NOMO-1 (cell line): ENCODE data around the gene LNX2.

Source experiments
- DNase-seq, 2 experiments: peaks; one replicate each; lab custom pipeline; 2025; ENCODE audit not compliant: unreplicated experiment in 2 of 2; lab: John Stamatoyannopoulos, UW

Gene LNX2

DNA sequence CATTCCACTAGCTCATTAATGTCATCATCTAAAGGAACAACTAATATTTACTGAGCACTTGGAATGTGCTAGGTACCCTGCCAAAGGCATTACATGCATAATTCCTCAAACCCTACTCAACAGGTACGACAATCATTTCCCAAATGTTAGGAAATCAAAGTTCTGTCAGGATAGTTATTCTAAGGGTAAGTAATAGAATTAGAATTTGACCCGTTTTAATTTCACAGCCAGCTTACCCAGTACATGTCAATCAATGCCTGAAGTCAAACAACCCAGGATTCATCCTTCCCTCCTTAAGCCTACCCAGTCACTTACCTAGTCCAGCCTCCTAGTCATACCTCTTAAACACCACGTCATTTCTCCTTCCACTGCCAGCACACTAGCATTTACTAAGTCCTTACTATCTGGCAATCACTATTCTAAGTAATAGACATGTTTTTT is 2.4 kb downstream of the LNX2 start:
- DNase-seq, result no peak

DNA sequence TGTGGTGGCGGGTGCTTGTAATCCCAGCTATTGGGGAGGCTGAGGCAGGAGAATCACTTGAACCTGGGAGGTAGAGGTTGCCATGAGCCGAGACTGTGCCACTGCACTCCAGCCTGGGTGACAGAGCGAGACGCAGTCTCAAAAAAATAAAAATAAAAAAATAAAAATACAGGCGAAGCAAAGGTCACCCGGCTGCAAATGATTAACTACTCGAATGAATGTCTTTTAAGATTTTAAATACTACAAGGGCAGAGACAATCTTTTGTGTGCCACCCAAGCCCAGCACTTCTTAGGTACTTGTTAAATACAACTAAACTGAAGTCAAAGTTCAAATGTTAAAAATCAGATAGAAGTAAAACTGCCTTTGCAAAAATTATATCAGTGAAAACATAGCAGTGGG is 6.7 kb downstream of the LNX2 start:
- no peak for DNase-seq

GRCh38 chr13:27607125-27607524 is 13.2 kb downstream of the LNX2 start:
- no peak for DNase-seq

- peak; percentile 45 to 88 for DNase-seq
Measured at GRCh38 chr13:27605610-27606200, 14.6 kb downstream of the LNX2 start.

GRCh38 chr13:27605099-27605498 is 15.2 kb downstream of the LNX2 start:
- DNase-seq, result no peak

DNA sequence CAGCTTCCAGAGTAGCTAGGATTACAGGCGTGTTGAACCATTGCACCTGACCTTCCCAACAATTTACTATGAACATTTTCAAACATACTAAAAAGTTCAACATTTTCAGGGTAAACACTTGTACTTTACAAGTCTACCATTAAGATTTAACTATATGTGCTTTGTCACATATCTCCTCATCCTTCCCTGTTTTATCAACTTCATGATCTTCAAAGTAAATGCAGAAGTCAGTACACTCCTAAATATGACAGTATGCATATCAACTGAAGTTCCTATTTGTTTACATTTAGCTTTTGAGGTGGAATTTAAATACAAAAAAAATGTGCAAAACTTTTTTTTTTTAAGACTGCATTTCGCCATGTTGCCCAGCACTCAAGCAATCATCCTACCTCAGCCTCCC is 18.5 kb downstream of the LNX2 start:
- peak in 1 of 2 experiments; percentile 35 for DNase-seq

GRCh38 chr13:27601208-27601607 is 19.1 kb downstream of the LNX2 start:
- DNase-seq, result peak in 1 of 2 experiments; percentile 50

- DNase-seq, result no peak
Measured at GRCh38 chr13:27600711-27601110, 19.6 kb downstream of the LNX2 start.

DNA sequence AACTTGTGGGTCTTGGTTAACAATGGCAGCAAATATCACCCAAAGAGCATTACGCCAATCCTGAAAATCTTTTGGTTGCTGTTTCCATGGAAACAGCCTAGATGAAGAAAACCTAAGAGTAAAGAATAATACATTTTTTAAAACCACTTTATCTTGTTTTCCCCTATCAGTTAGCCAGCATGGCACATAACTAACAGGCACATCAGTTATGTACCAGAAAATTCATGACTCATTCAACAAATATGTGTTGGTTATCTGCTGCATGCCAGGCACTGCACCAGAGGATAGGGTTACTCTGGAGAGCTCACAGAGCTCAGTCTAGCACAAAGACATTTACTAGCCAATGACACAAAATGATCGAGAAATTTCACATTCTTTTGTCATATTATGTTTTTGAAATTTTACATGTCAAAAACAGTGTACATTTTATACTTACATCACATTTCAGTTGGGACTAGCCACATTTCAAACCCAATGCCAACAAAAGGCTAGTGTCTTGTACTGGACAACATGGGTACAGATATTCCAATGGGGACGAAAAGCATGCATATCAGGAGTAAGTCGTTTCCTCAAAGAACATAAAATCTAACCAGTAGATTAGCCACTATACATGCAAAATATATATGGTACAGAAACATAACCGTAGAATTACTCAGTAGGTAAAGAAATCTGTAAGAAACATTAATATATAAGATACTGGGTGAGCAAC is 20.3 kb downstream of the LNX2 start:
- no peak for DNase-seq

GRCh38 chr13:27599096-27599495 is 21.2 kb downstream of the LNX2 start:
- no peak for DNase-seq

- peak in 1 of 2 experiments; percentile 50 for DNase-seq
Measured at GRCh38 chr13:27595055-27595811, 25.1 kb downstream of the LNX2 start.

- DNase-seq, result no peak
Measured at GRCh38 chr13:27593267-27593666, 27.1 kb downstream of the LNX2 start.

DNA sequence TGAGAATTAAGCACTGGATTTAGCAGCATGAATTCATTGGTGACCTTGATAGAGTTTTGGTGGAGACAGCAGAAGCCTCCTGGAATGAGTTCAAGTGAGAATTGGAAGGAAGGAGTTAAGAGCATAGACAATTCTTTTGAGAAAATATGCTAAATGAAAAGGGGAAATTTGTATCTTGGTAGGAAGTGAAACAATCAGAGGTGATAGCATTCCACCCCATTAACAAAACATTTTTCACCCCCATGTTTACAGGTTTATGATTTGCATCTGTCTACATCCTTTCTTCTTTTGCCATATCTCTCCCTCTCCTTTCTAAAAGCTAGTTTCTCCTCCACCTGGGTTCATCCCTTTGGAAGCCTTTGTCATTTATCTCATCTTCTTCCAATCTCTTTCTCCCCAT is 27.5 kb downstream of the LNX2 start:
- DNase-seq, result peak in 1 of 2 experiments; percentile 16

GRCh38 chr13:27588405-27588804 is 31.9 kb downstream of the LNX2 start:
- no peak for DNase-seq

- no peak for DNase-seq
Measured at GRCh38 chr13:27587095-27587746, 33.1 kb downstream of the LNX2 start.

DNA sequence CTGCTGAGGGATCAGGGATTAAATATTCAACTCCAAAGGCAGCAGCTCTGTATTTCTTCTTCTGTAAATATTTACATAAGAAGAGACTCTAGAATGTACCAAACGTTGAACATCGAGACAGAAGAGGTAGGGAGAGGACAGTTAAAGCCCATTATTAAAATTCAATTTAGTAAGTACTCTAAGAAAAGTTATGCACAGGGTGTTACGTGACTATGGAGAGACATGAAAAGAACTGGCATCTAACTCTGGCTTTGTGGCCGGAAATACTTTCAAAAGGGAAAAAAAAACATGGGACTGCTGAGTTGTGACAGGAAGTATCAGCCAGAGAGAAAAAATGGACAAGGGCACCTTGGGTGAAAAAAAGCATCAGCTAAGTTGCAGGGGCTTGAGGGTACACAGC is 36.7 kb downstream of the LNX2 start:
- no peak for DNase-seq

DNA sequence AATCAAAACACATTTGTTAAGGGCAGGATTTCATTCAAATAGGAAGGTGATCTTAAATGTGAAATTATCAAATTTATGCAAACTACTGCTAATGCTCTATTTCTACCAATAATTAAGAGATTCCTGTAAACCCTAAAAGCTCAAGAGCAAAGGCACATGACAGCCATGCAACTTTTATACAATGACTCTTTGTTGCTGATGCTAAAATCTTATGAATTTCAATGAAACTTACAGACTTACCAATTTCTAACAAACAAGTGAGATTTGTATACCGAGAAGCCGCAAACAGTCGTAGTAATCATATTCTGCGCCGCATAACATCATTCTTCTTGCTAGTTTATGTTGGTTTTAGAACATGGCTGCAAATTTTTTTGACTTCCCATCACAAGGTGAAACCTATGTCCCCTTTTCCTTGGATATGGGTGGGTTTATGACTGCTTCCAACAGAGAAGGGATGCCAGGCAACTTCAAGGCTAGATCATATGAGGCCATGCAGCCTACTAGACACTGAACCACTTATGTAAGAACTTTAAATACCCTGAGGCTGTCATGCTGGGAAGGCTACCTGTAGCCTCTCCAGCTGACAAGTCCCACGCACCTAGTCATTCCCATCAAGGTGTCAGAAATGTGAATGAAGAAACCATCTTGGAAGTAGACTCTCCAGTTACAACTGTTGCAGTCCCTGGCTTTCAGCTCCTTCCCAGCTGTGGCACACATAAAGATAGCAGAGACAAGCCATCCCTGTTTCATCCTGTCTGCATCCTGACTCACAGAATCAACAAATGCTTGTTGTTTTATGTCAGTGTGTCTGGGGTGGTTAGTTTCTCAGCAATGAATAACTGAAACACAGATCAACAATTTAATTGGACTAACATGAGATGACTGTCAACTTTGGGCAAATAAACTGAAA is 42.0 kb downstream of the LNX2 start:
- DNase-seq, result no peak

DNA sequence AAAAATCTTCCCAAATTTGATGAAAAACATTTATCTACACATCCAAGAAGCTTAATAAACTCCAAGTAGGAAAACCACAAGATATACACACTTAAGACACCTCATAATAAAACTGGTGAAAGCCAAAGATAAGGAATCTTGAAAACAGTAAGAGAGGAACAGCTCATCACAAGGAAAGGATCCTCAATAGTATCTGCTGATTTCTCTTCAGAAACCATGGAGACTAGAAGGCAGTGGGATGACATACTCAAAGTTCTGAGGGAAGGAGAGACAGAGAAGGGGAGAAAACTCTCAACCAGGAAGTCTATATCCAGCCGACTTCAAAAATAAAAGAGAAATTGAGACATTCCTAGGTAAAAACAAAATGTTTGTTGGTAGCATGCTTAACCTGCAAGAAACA is 45.7 kb downstream of the LNX2 start:
- no peak for DNase-seq

DNA sequence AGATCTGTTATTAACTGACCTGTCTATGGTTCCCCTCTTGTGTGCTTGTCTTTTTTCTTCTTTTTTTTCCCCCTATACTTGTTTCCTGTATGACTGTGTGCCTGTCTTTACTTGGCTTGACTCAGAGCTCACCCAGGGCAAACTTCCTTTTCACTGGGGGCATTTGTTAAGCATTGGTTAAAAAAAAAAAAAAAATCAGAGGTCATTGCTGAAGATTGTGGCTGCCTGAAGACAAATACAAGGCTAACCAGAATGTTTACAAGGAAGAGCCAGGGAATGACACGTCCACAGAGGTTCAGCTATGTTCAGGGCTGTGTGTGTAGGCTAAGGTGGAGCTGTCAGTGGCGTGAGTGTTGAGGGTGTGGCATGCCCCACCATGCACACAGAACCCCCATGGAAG is 47.1 kb downstream of the LNX2 start:
- no peak for DNase-seq

DNA sequence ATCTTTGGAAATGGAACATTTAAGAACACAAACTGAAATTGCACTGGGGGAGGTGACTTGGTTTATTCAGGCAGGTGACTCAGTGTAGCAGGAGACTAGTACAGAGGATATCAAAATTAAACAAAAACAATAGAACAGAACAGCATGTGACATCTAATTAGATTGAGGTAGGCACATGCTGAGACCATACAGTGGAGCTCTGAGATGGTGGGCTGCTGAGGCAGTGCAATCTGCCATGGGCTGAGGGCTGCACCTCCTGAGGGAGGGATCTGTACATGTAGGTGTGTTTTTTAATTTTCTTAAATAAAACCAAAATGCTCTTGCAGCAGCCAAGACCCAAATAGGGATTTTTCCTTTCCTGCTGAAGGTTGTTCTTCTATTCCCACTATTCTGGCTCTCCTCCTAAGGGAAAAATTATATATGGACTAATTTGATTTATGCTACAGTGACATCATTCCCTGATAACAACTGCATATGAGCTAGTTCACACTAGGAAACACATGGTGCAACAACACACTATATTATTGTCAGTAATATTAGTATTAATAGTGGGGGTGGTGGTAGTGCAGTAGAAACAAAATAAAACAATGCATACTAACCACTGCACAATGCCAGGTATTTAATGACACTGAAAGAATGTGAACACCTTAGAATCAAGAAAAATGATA is 48.0 kb downstream of the LNX2 start:
- no peak for DNase-seq
